NCI-H1694 treated with DMSO at 0.1 percent for 48 hours (cell line): ENCODE results near the gene NAT8.
"Not testable (repeated sequence)": the region's sequence is repeated elsewhere in the genome, so short reads cannot be mapped to it uniquely, and the experiment has no call there.

Experiments
- DNase-seq: peaks from one replicate; lab custom pipeline; 2025; lab: John Stamatoyannopoulos, UW

The NAT8 gene

DNA sequence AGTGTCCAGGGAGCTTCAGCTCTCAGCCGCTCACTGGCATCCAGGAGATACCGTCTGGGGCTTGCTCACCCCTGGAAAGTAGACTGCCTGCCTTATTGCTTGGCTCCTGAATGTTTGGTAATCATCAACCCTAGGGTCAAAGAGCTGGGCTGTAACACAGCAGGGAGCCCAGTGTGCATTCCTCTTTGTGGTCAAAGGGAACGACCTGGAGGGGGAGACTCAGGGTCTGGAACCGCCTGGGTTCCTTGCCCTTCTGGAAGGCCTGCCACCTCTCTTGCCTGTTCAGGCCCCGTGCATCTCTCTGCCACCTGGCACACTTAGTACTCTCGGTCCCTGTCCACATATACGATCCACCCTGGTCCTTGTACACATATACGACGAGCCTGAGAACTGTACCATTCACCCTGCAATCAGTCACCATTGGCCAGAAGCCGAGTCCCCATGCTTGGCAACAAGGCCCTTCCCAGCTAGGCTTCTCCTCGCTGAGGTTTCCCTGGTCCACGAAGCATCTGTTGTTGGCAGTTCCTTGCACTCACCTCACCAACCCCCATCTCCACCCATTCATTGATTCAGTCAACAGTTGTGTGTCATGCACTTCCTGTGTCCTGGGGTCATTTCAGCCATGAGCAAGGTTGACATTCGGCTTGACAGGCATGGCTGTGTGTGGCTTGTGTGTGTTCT, at the start of gene NAT8:
Gene NAT8 (minus strand): TSS at position 85 of the 681 bp plus-strand sequence. CDS start 794 bp downstream, outside the sequence.
- no peak for DNase-seq

- peak; percentile 6 for DNase-seq
These were observed 48.3 kb upstream of the NAT8 start for GRCh38 chr2:73690372-73691088.

- DNase-seq = not testable (repeated sequence)
These were observed 46.3 kb upstream of the NAT8 start for GRCh38 chr2:73688494-73688893.

- DNase-seq = no peak
These were observed 43.7 kb upstream of the NAT8 start for GRCh38 chr2:73685764-73686438.

DNA sequence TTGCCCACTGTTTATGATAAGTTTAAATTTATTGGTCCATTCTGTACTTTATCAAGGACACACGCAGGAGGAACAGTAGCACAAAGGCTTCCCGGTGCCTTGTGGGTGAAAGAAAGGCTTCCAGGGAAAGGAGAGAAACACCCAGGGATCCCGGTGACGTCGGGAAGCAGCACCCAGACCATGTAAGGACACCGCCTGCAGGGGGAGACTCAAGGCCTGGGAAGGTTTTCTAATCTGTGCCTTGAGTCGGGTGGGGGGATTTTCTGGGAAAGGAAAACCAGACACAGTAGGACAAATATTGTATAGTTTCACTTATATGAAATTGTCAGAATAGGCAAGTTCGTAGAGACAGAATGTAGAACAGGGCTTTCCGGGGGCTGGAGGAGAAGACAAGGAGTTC, 42.7 kb upstream of the NAT8 start:
- DNase-seq = not testable (repeated sequence)

- DNase-seq = not testable (repeated sequence)
These were observed 42.1 kb upstream of the NAT8 start for GRCh38 chr2:73684325-73684724.

DNA sequence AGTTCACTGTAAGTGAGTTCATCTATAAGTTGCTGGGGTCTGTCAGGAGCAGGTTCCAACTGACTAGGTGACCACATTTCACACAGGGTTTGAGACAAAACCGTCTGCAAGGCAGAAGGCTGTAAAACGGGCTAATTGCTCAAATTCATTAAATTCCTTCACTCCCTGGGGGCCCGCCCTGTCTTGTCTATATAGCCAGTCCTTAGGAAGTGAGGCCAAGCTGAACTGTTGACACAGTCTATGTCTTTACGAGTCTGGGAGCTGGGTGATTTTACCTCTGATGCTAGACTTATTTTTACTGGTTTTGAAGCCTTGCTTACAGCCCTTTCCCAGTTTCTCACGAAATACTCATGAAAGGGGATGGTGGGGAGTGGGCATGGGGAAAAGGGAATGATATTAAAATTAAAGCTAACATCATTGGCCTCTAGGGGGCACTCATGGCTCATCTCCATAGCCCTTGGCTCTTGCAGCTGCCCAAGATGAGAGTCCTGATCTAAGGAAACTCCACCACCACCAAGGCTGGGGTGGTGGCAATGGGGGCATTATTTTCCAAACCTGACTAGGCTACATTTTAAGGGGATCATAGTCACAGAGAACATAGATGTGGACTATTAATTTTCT, 37.8 kb upstream of the NAT8 start:
- peak; percentile 32 for DNase-seq

DNA sequence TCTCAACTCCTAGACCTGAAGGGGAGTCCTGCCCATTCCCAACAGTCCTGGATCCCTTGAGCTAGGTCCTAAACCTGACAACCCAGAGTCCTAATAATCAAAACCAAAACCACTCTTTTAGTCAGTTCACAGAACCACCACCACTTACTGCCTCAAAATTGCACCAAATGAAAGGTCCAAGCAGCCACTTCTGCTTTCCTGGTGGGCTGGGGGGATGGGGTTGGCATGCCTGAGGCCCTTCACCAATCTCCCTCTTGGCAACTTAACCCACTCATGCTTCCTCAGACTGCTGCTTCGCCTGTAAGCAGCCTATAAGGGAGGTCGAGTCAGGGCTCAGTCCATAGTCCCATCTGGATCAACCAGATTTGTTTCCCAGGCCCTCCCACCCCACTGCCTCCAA, 37.0 kb upstream of the NAT8 start:
- DNase-seq = not testable (repeated sequence)

DNA sequence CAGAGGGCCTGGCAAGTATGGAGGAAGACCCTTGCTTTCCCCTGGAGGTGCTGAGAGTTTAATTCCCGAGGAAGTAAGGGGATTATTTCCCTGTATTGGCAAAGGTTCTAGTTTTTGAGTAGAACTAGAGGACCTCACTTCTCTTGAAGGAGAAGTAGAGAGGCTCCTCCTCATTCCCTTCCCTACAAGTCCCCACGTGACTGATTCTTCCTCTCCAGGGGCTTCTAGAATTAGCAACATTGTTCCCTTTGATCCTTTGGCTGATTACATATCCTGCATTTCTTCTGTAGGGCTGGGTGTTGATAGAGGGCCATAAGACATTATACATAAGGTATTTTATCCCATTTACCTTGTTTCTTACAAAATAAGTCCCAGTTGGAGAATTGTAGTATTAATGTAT, 35.8 kb upstream of the NAT8 start:
- DNase-seq = not testable (repeated sequence)

DNA sequence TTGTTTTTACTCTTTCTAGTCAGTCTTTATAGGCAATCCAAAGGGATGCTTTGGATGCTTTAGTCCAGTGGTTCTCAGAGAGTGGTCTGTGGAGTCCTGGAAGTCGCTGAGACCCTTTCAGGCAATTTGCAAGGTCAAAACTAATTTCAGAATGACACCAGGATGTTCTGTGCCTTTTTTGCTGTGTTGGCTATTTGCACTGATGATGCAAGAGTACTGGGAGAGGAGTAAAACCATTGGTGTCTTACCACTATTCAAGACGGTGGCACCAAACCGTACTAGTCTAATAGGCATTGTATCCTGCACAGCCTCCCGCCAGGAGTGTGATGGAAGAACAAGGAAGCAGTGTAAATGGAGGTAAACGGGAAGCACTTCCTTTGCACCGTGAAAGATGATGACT, 34.0 kb upstream of the NAT8 start:
- DNase-seq = not testable (repeated sequence)

GRCh38 chr2:73674696-73675157, 32.5 kb upstream of the NAT8 start:
- DNase-seq = not testable (repeated sequence)

DNA sequence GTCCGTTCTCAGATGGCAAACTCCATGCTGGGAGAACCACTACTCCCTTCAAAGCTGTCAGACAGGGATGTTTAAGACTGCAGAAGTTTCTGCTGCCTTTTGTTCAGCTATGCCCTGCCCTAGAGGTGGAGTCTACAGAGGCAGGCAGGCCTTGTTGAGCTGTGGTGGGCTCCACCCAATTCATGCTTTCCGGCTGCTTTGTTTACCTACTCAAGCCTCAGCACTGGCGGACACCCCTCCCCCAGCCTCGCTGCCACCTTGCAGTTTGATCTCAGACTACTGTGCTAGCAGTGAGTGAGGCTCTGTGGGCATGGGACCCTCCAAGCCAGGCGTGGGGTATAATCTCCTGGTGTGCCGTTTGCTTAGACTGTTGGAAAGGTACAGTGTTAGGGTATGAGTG, 27.8 kb upstream of the NAT8 start:
- not testable (repeated sequence) for DNase-seq

DNA sequence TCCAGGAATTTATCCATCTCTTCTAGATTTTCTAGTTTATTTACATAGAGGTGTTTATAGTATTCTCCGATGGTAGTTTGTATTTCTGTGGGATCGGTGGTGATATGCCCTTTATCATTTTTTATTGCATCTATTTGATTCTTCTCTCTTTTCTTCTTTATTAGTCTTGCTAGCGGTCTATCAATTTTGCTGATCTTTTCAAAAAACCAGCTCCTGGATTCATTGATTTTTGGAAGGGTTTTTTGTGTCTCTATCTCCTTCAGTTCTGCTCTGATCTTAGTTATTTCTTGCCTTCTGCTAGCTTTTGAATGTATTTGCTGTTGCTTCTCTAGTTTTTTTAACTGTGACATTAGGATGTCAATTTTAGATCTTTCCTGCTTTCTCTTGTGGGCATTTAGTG, 25.0 kb upstream of the NAT8 start:
- not testable (repeated sequence) for DNase-seq

GRCh38 chr2:73654175-73654574, 12.0 kb upstream of the NAT8 start:
- no peak for DNase-seq

GRCh38 chr2:73652348-73652747, 10.1 kb upstream of the NAT8 start:
- DNase-seq = no peak

DNA sequence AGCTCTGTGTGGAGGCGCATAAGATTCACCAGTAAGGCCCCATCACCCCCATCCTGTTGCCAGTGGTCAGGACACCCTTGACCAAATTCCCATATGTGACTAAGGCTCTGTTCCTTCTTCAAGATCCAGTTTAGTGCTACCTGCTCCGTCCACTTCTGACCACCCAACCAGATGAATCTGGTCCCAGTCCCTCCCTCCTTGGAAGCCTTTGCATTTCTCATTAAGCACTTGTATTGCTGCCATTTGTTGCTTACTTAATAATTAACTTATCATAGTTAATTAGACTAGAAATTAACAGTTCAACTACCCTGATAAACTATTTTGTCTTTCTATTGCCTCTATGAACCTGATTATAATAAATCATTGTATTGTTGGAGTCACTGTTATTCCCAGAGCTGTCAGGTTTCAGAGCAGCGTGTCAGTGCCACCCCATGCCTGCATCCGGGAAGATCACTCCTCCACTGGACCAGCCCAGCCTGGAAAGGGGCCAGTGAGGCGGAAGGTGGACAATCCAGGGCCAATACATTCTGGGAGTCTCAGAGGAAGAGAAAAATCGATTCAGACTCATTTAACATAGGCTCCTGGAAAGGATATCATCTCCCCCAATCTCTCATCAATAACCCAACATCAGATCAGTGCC, 9.5 kb upstream of the NAT8 start:
- DNase-seq = no peak

DNA sequence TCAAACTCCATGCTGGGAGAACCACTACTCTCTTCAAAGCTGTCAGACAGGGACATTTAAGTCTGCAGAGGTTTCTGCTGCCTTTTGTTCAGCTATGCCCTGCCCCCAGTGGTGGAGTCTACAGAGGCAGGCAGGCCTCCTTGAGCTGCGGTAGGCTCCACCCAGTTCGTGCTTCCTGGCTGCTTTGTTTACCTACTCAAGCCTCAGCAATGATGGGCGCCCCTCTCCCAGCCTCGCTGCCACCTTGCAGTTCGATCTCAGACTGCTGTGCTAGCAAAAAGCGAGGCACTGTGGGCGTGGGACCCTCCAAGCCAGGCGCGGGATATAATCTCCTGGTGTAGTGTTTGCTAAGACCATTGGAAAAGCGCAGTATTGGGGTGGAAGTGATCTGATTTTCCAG, 5.5 kb upstream of the NAT8 start:
- DNase-seq = not testable (repeated sequence)

DNA sequence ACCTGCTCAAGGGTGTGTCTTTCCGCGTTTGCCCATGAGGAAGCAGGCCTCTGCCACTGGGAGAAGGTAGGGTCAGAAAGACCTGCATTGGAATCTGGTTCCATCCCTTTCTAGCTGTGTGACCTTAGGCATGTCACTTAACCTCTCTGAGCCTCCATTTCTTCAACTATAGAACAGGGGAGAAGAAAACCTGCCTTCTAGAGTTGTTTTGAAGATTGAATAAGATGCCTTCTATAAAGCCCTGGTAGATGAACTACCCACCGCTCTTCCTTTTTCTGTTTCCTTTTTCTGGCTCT, 507 bp downstream of the NAT8 start:
- no peak for DNase-seq

DNA sequence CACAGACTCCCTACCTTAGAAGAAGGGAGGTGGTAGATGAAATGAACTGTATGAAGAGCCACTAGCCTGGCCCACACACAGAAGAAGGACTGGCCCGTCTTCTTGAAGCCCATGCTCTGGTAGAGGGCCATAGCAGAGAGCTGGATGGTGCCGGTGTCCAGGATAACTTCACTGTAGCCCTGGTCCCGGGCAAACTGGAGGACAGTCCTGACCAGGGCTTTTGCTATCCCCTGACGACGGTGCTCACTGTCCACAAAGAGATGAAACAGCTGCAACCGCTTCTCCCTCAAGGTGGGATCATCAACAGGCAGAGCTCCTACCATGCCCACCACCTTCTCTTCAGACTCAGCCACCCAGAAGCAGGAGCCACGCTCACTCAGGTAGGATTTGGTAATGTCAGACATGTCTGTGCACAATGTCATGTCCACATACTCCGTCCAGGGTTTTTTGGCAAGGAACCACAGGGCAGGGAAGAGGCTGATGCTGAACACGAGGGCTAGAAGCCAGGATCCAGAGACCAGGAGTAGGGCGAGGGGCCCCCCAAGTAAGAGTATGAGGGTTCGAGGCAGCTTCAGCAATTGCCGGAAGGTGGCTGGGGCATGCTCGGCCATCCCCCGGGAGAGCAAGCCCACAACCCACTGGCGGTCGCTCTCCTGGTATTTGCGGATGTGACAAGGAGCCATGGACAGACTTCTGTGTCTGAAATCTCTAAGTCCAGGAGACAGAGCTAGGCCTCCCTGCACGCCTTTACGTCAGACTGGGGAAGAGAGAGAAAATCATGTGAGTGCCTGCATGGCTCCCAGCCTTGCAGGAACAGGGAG, 1.1 kb downstream of the NAT8 start:
- DNase-seq = no peak

GRCh38 chr2:73640511-73640911, 1.7 kb downstream of the NAT8 start:
- no peak for DNase-seq

DNA sequence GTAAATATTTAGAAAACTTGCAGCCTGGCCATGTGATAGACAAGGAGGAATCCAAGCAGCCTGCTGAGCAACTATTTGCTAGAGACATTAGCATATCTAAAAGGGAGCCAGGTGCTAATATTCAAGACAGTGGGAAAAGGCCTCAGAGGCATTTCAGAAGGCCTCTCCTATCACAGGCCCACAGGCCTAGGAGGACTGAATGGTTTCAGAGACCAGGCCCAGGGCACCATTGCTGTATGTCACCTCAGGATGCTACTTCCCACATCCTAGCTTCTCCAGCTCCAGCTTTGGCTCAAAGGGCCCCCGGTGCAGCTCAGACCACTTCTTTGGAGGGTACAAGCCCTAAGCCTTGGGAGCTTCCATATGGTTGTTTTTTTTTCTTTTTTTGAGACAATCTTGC, 3.8 kb downstream of the NAT8 start:
- no peak for DNase-seq
